K562 (cell line): Measurements from ENCODE around the gene CTNNBL1. TPM values are rescaled to one million over a fixed set of nuclear protein-coding genes. Genes with fewer than 3 reads are reported as not detected.

ENCODE experiments used
- ATAC-seq: fragments of 200-7000 bp; cut with Tn5 transposase; 3 replicates; pipeline ENCODE4 v1.9.1; 2020; ENCODE audit warnings: moderate library complexity
- BruUV-seq: library from RNA; stranded (reverse); fragments of 400-500 nt; replicated peaks from 2 replicates; lab custom pipeline; 2021; lab: Mats Ljungman, UMichigan
- CTCF ChIA-PET: fragments of 300-600 bp; formaldehyde crosslinking; extraction: SDS; loops from one replicate; lab custom pipeline; 2021; ENCODE audit warnings: low intra/inter-chr PET ratio; lab: Yijun Ruan, JAX
- POLR2A ChIA-PET: fragments of 300-600, 350-650 bp; sonication (Branson Sonifier 250); formaldehyde crosslinking; extraction: SDS; loops from one replicate; lab custom pipeline; 2021; ENCODE audit warnings: antibody characterized with exemption, inconsistent platforms; lab: Yijun Ruan, JAX
- DNase-seq, 4 experiments: peaks; one replicate each; pipeline versions ENCODE4 v3.0.0 to v3.0.0-alpha.2; 2011 to 2018; ENCODE audit warnings: low spot score in 3 of 4, mixed read lengths in 3 of 4; ENCODE audit errors: extremely low read depth in 1 of 4
- FAIRE-seq: peaks from 2 replicates; lab custom pipeline; 2011; peaks lifted over from hg19 to GRCh38; lab: Jason Lieb, UNC
- H2AFZ ChIP-seq: 2 replicates; pipeline ENCODE4 v1.6.0; 2011; ENCODE audit warnings: low read depth, low read length, control low read depth, inconsistent platforms
- H3K27ac ChIP-seq: fragments of 200-600 bp; 3 replicates; pipeline ENCODE4 v1.8.0; 2011; ENCODE audit warnings: low read depth, mild to moderate bottlenecking, control low read depth, inconsistent platforms, low read length, moderate library complexity, mixed read lengths; ENCODE audit errors: extremely low read depth
- H3K27me3 ChIP-seq, 2 experiments: fragments of 300-600 bp in 1 of 2; 2 replicates in 1 of 2; 3 replicates in 1 of 2; pipeline versions ENCODE4 v1.6.0 to v1.8.0; 2011; ENCODE audit warnings: inconsistent platforms in 2 of 2, low read length in 2 of 2, mild to moderate bottlenecking in 1 of 2, mixed read lengths in 1 of 2, moderate library complexity in 1 of 2; ENCODE audit not compliant: control insufficient read depth in 2 of 2, insufficient read depth in 2 of 2
- H3K36me3 ChIP-seq: fragments of 300-600 bp; 3 replicates; pipeline ENCODE4 v1.8.0; 2011; ENCODE audit warnings: mild to moderate bottlenecking, low read length, inconsistent platforms; ENCODE audit not compliant: control insufficient read depth, insufficient read depth
- H3K4me1 ChIP-seq, 2 experiments: fragments of 200-600 bp in 1 of 2; replicated peaks in 1 of 2; 2 replicates in 1 of 2; 3 replicates in 1 of 2; pipeline versions ENCODE4 v1.5.1 to v1.8.0; 2011; ENCODE audit warnings: inconsistent platforms in 2 of 2, low read length in 2 of 2, mild to moderate bottlenecking in 1 of 2, mixed read lengths in 1 of 2, moderate library complexity in 1 of 2; ENCODE audit not compliant: control insufficient read depth in 2 of 2, insufficient read depth in 2 of 2
- H3K4me2 ChIP-seq: 2 replicates; pipeline ENCODE4 v1.6.1; 2011; ENCODE audit warnings: low read length, control low read depth, inconsistent platforms, mixed read lengths; ENCODE audit not compliant: insufficient read depth
- H3K4me3 ChIP-seq: fragments of 200-600 bp; sonication (generic), shearing (Covaris generic); 2 replicates; pipeline ENCODE4 v1.5.1; 2016; ENCODE audit warnings: control low read depth, inconsistent platforms
- H3K79me2 ChIP-seq: fragments of 200-600 bp; 3 replicates; pipeline ENCODE4 v1.8.0; 2011; ENCODE audit warnings: low read length, inconsistent platforms; ENCODE audit not compliant: control insufficient read depth, insufficient read depth
- H3K9ac ChIP-seq, 2 experiments: 2 replicates each; pipeline versions ENCODE4 v1.6.0 to v1.6.1; 2011; ENCODE audit warnings: low read depth in 2 of 2, low read length in 2 of 2, control low read depth in 1 of 2, inconsistent platforms in 1 of 2, mild to moderate bottlenecking in 1 of 2, mixed read lengths in 1 of 2; ENCODE audit not compliant: insufficient read depth in 1 of 2
- H3K9me1 ChIP-seq: one replicate; pipeline ENCODE4 v1.6.0; 2011; ENCODE audit warnings: inconsistent platforms, mild to moderate bottlenecking, low read length, moderate library complexity; ENCODE audit not compliant: control insufficient read depth, insufficient read depth
- H3K9me3 ChIP-seq: replicated peaks from 2 replicates; pipeline ENCODE4 v1.5.1; 2011; ENCODE audit warnings: low read depth, low read length, inconsistent platforms; ENCODE audit not compliant: control insufficient read depth, insufficient read depth
- H4K20me1 ChIP-seq: replicated peaks from 2 replicates; pipeline ENCODE4 v1.6.1; 2011; ENCODE audit warnings: low read length, inconsistent platforms, mixed read lengths; ENCODE audit not compliant: control insufficient read depth, insufficient read depth
- CREM ChIP-seq: IDR thresholded peaks from 2 replicates; pipeline ENCODE4 v1.6.1; 2014; ENCODE audit warnings: antibody characterized with exemption, low read depth
- CUX1 ChIP-seq: fragments of 200-800 bp; sonication (Bioruptor generic); IDR thresholded peaks from 2 replicates; pipeline ENCODE4 v1.6.1; 2016; ENCODE audit warnings: missing genetic modification characterization, missing compliant biosample characterization
- KLF13 ChIP-seq: fragments of 450-650 bp; IDR thresholded peaks from 2 replicates; pipeline ENCODE4 v1.6.1; 2016; ENCODE audit warnings: missing genetic modification characterization, low read depth, mild to moderate bottlenecking, missing compliant biosample characterization, moderate library complexity, borderline replicate concordance
- LCOR ChIP-seq: sonication (generic); formaldehyde crosslinking; IDR thresholded peaks from 2 replicates; pipeline ENCODE4 v1.8.0; 2022; ENCODE audit warnings: mild to moderate bottlenecking, missing genetic modification reagents
- RBM25 ChIP-seq: fragments of 200-400 bp; formaldehyde crosslinking; IDR thresholded peaks from 2 replicates; pipeline ENCODE4 v1.6.1; 2018; ENCODE audit warnings: low read length, low read depth, moderate library complexity; ENCODE audit not compliant: severe bottlenecking
- SMARCE1 ChIP-seq: fragments of 450-650 bp; IDR thresholded peaks from 2 replicates; pipeline ENCODE4 v1.7.1; 2016; ENCODE audit warnings: mild to moderate bottlenecking
- U2AF1 ChIP-seq: fragments of 200-400 bp; formaldehyde crosslinking; optimal IDR thresholded peaks from 2 replicates; pipeline ENCODE3; 2017; ENCODE audit warnings: mild to moderate bottlenecking, low read depth, low read length, moderate library complexity
- ZNF589 ChIP-seq: fragments of 200-800 bp; sonication (Bioruptor generic); IDR thresholded peaks from 2 replicates; pipeline ENCODE4 v1.6.1; 2016; ENCODE audit warnings: low read depth, missing genetic modification characterization, missing compliant biosample characterization
- ZNF780A ChIP-seq: fragments of 250-450 bp; sonication (Bioruptor Pico); IDR thresholded peaks from 2 replicates; pipeline ENCODE4 v1.5.0; 2021; ENCODE audit warnings: mild to moderate bottlenecking
- ZSCAN32 ChIP-seq: fragments of 450-650 bp; formaldehyde crosslinking; IDR thresholded peaks from 2 replicates; pipeline ENCODE4 v1.4.0; 2020; ENCODE audit warnings: mild to moderate bottlenecking, moderate library complexity
- WGBS: fragments of 100-300 bp; shearing (Covaris generic); methylation state at CpG from one replicate; pipeline ENCODE4 v1.1.6; 2016; ENCODE audit warnings: low coverage, mixed read lengths; ENCODE audit not compliant: insufficient coverage; ENCODE audit errors: missing lambda C conversion rate; 5-methylcytosine and 5-hydroxymethylcytosine counted together
- in situ Hi-C: fragments of 300-500 bp; cut with MboI; formaldehyde crosslinking; loops from 4 replicates; pipeline ENCODE4 v1.15.0; 2018; ENCODE audit warnings: inconsistent platforms, mixed read lengths
- intact Hi-C: fragments of 100-400 bp; cut with micrococcal nuclease; formaldehyde crosslinking; loops from 2 replicates; pipeline ENCODE4 v1.14.2; 2022
- polyA plus RNA-seq, 8 experiments: library from polyadenylated mRNA; depleted of rRNA in 4 of 8; stranded (reverse) in 5 of 8; unstranded in 3 of 8; fragments of >200 nt; fragmentation: Nextera tagmentation in 2 of 8; fragmentation: Illumina TruSeq in 1 of 8; extraction: Ambion mirVana in 2 of 8; extraction: Trizol in 1 of 8; gene quantifications; 2 replicates each; pipeline versions ENCODE4 v1.2.1 to v1.2.3, GENCODE V29; 2011 to 2014; ENCODE audit warnings: inconsistent platforms in 1 of 8, missing spikeins in 1 of 8
- total RNA-seq, 7 experiments: library from RNA; depleted of rRNA in 6 of 7; stranded (reverse); fragments of >200 nt in 6 of 7; fragmentation: Illumina TruSeq in 2 of 7; extraction: Trizol in 2 of 7; gene quantifications; 2 replicates each; pipeline versions ENCODE4 v1.2.1 to v1.2.3, GENCODE V29; 2011 to 2021; ENCODE audit warnings: low replicate concordance in 1 of 7

The CTNNBL1 gene
- total and polyA plus RNA-seq, 9 of the 15 experiments (the other 6 are each of a cell fraction or from before 2014, with no cell fraction given), result 32.4 to 85.6 (median 43.6) TPM

GRCh38 chr20:37669773-37670236 is 24.0 kb upstream of the CTNNBL1 start:
- Histone ChIP-seq H3K4me1 (0 out of 5 replicates have a peak, but pooled peaks cover 0 to 4% of the 10 kb centered on the region in 2 experiments), H3K4me3 (no peak overlapping the region), H3K36me3 (no peaks in the 10 kb centered on the region), H3K4me2 (no peak overlapping the region), H3K9me1 (no peaks in the 10 kb centered on the region), H3K79me2 (no peaks in the 10 kb centered on the region), H3K27me3 (peaks cover 27 to 48% of the 10 kb centered on the region in 2 experiments), H3K9me3 (no peaks in the 10 kb centered on the region; the same call in 1 of the 2 replicates), H2AFZ (no peak overlapping the region), H3K9ac (no peak overlapping the region), H4K20me1 (no peaks in the 10 kb centered on the region; the same call in 1 of the 2 replicates), H3K27ac (no peak overlapping the region)
- WGBS, result 10% methylated on average over 12 of the region's 12 CpGs
- no TSS peak for BruUV-seq
- TF ChIP-seq ZNF589 (CRISPR knock-in tag), result no peak
- TF ChIP-seq RBM25, result peak; percentile 10
- intact Hi-C loops (no loop called here), in situ Hi-C loops (no loop called here)
- ATAC-seq, result no peak
- POLR2A ChIA-PET, result interaction anchor here (0.6 kb wide), 1 partner anchor 142 kb away, joined by 4 read pairs; the partner anchor contains the start of gene BLCAP
- no peak for DNase-seq
- no peak for FAIRE-seq
- CTCF ChIA-PET, result no interaction called here

- DNase-seq (no peak), FAIRE-seq (no peak), ATAC-seq (no peak)
- no peaks in the 10 kb centered on the region for H3K9me1 ChIP-seq
- ChIA-PET CTCF (no interaction called here), POLR2A (no interaction called here)
- H3K9me3 ChIP-seq, result no peaks in the 10 kb centered on the region
- no peaks in the 10 kb centered on the region for H3K79me2 ChIP-seq
- peak overlapping the region in 1 of 2 experiments; percentile 38; a peak in 1 of 4 replicates for H3K9ac ChIP-seq
- H3K4me3 ChIP-seq, result no peak overlapping the region
- no TSS peak for BruUV-seq
- H2AFZ ChIP-seq, result no peak overlapping the region
- H3K4me1 ChIP-seq, result 0 out of 5 replicates have a peak, but pooled peaks cover 0 to 4% of the 10 kb centered on the region in 2 experiments
- no peak overlapping the region for H3K4me2 ChIP-seq
- no peak overlapping the region for H3K27ac ChIP-seq
- 6% methylated on average over 18 of the region's 18 CpGs for WGBS
- in situ Hi-C loops (no loop called here), intact Hi-C loops (no loop called here)
- no peaks in the 10 kb centered on the region for H3K36me3 ChIP-seq
- H4K20me1 ChIP-seq, result no peaks in the 10 kb centered on the region; the same call in 1 of the 2 replicates
- TF ChIP-seq SMARCE1 (no peak), LCOR (CRISPR knock-in tag) (no peak), ZNF780A (no peak), CUX1 (CRISPR knock-in tag) (no peak), ZSCAN32 (CRISPR knock-in tag) (no peak), KLF13 (tag) (no peak), CREM (no peak), U2AF1 (no peak)
- H3K27me3 ChIP-seq, result peaks cover 27 to 51% of the 10 kb centered on the region in 2 experiments
Observed at GRCh38 chr20:37670351-37670791, 23.5 kb upstream of the CTNNBL1 start.
